Ishikawa (cell line): ENCODE data around the gene SAE1.
A peak's percentile ranks its signal among the peaks of the same experiment; 100 is the strongest.

Experiments
- CEBPB ChIP-seq: IDR thresholded peaks from 2 replicates; pipeline ENCODE4 v1.6.1; 2012
- CREB1 ChIP-seq: IDR thresholded peaks from 2 replicates; pipeline ENCODE4 v1.6.1; 2012; ENCODE audit warnings: low read depth
- EGR1 ChIP-seq: IDR thresholded peaks from 2 replicates; pipeline ENCODE4 v1.6.1; 2012
- EP300 ChIP-seq: IDR thresholded peaks from 2 replicates; pipeline ENCODE4 v1.6.1; 2012; ENCODE audit warnings: borderline replicate concordance
- FOXM1 ChIP-seq: IDR thresholded peaks from 2 replicates; pipeline ENCODE4 v1.6.1; 2012; ENCODE audit warnings: low read depth, borderline replicate concordance
- MAX ChIP-seq: IDR thresholded peaks from 2 replicates; pipeline ENCODE4 v1.6.1; 2012
- NFIC ChIP-seq: IDR thresholded peaks from 2 replicates; pipeline ENCODE4 v1.6.1; 2012
- RAD21 ChIP-seq: IDR thresholded peaks from 2 replicates; pipeline ENCODE4 v1.6.1; 2012; ENCODE audit warnings: low read depth
- REST ChIP-seq: IDR thresholded peaks from 2 replicates; pipeline ENCODE4 v1.6.1; 2012; ENCODE audit warnings: low read depth, mild to moderate bottlenecking
- TAF1 ChIP-seq: IDR thresholded peaks from 2 replicates; pipeline ENCODE4 v1.6.1; 2012; ENCODE audit warnings: low read depth, mild to moderate bottlenecking
- TCF12 ChIP-seq: IDR thresholded peaks from 2 replicates; pipeline ENCODE4 v1.6.1; 2012; ENCODE audit warnings: low read depth
- TEAD4 ChIP-seq: IDR thresholded peaks from 2 replicates; pipeline ENCODE4 v1.6.1; 2012
- USF1 ChIP-seq: IDR thresholded peaks from 2 replicates; pipeline ENCODE4 v1.6.1; 2012
- YY1 ChIP-seq: IDR thresholded peaks from 2 replicates; pipeline ENCODE4 v1.6.1; 2012; ENCODE audit warnings: low read depth
- ZBTB7A ChIP-seq: IDR thresholded peaks from 2 replicates; pipeline ENCODE4 v1.6.1; 2012; ENCODE audit warnings: low read depth

SAE1 gene

GRCh38 chr19:47225746-47226425, 95.3 kb downstream of the SAE1 start:
- TF ChIP-seq TAF1 (peak; percentile 61; the same call in 1 of the 2 replicates), RAD21 (no peak), FOXM1 (no peak), TEAD4 (peak; percentile 9; the same call in 1 of the 2 replicates), YY1 (0 out of 2 replicates have a peak, but pooled peaks have one; percentile 21), NFIC (peak; percentile 33)

- TF ChIP-seq EGR1: no peak
- peak; percentile 39; the same call in 1 of the 2 replicates for TF ChIP-seq ZBTB7A
These were observed 96.1 kb downstream of the SAE1 start for GRCh38 chr19:47226426-47227351.

GRCh38 chr19:47227352-47228167, 96.9 kb downstream of the SAE1 start:
- TF ChIP-seq EP300 (0 out of 2 replicates have a peak, but pooled peaks have one; percentile 9), CEBPB (peak; percentile 84), TCF12 (0 out of 2 replicates have a peak, but pooled peaks have one; percentile 26), ZBTB7A (peak; percentile 77; the same call in 1 of the 2 replicates), NFIC (no peak), TEAD4 (no peak), MAX (peak; percentile 24; the same call in 1 of the 2 replicates), TAF1 (0 out of 2 replicates have a peak, but pooled peaks have one; percentile 36)

GRCh38 chr19:47228168-47228936, 97.7 kb downstream of the SAE1 start:
- TF ChIP-seq TCF12 (no peak), RAD21 (no peak), FOXM1 (no peak), EP300 (no peak), MAX (no peak), NFIC (no peak), TEAD4 (no peak)

- no peak for TF ChIP-seq TAF1
These were observed 98.5 kb downstream of the SAE1 start for GRCh38 chr19:47228937-47229675.

GRCh38 chr19:47229676-47230053, 99.0 kb downstream of the SAE1 start:
- TF ChIP-seq USF1 (no peak), CREB1 (no peak), EP300 (no peak), REST (no peak), FOXM1 (no peak), TCF12 (no peak), RAD21 (no peak), MAX (no peak), TEAD4 (no peak)
